GM08714 (cell line): Measurements from ENCODE around the gene CHRDL2.

Source experiments
- H3K4me3 ChIP-seq: fragments of 200-500 bp; sonication (Bioruptor generic); 2 replicates; pipeline ENCODE4 v1.5.1; 2014; ENCODE audit warnings: mild to moderate bottlenecking, low read length, inconsistent platforms
- ZNF274 ChIP-seq: IDR thresholded peaks from 2 replicates; pipeline ENCODE4 v1.6.1; 2012; ENCODE audit warnings: mild to moderate bottlenecking, low read depth, low read length

Gene CHRDL2

GRCh38 chr11:74691755-74692154 lies 39.5 kb downstream of the CHRDL2 start:
- no peak for TF ChIP-seq ZNF274
- H3K4me3 ChIP-seq = no peak overlapping the region

- H3K4me3 ChIP-seq = no peak overlapping the region
- TF ChIP-seq ZNF274 = no peak
Observed at GRCh38 chr11:74689666-74690065, 41.6 kb downstream of the CHRDL2 start.

DNA sequence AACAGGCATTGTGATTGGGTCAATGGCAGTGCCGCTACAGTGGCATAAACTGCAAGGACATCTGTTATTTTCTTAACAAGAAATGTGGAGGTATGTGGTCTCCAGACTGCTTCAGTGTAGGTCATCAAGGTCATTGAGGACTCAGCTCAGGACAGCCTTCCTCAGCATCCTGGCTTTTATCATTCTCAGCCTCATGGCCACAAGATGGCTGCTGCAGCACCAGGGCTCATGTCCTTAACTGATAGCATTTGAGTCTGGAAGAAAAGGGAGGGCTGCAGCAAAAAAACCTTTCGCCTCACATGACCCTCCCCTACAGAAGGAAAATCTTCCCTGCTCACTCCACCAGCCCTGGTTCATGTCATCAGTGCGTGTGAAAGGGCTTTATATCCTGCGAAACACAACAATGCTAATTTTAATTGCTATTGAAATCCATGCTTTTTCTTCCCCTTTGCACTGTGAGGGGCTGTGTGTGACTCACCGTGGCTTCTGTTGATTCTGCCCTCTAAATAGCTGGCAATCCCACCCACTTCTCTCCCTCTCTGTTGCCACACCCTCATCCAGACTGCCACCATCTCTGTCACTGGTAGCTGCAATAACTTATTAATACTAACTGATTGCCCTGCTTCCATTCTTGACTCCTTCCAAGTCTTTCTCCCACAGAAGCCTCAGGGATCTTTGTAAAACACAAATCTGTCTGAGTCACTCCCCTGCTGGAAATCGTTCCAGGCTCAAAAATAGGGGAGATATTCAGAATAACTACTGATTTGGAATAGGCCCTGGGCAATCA lies 43.8 kb downstream of the CHRDL2 start:
- TF ChIP-seq ZNF274 = no peak
- H3K4me3 ChIP-seq = no peak overlapping the region

GRCh38 chr11:74686792-74687191 lies 44.4 kb downstream of the CHRDL2 start:
- H3K4me3 ChIP-seq = no peak overlapping the region
- no peak for TF ChIP-seq ZNF274

GRCh38 chr11:74685905-74686304 lies 45.3 kb downstream of the CHRDL2 start:
- no peak for TF ChIP-seq ZNF274
- H3K4me3 ChIP-seq = no peak overlapping the region

DNA sequence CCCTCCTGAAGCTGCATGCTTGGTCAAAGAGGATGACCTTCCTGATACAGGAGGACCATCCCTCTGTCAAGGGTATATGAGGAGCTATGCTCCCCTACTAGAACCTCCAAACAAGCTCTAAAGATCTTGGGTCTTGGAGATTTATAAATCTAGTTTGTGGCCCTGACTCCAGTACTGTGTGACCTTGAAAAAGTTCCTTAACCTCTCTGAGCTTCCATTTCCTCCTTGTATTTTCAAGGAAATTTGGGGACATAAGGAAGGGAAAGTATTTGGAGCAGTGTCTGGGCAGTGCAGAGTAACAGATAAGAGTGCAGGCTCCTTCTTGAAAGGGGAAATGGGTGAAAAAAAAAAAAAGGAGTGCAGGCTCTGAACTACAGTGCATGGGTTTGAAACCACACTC lies 45.9 kb downstream of the CHRDL2 start:
- H3K4me3 ChIP-seq = no peak overlapping the region
- no peak for TF ChIP-seq ZNF274

GRCh38 chr11:74684661-74685060 lies 46.6 kb downstream of the CHRDL2 start:
- no peak for TF ChIP-seq ZNF274
- H3K4me3 ChIP-seq = no peak overlapping the region

GRCh38 chr11:74683941-74684481 lies 47.2 kb downstream of the CHRDL2 start:
- TF ChIP-seq ZNF274 = no peak
- H3K4me3 ChIP-seq = no peak overlapping the region

DNA sequence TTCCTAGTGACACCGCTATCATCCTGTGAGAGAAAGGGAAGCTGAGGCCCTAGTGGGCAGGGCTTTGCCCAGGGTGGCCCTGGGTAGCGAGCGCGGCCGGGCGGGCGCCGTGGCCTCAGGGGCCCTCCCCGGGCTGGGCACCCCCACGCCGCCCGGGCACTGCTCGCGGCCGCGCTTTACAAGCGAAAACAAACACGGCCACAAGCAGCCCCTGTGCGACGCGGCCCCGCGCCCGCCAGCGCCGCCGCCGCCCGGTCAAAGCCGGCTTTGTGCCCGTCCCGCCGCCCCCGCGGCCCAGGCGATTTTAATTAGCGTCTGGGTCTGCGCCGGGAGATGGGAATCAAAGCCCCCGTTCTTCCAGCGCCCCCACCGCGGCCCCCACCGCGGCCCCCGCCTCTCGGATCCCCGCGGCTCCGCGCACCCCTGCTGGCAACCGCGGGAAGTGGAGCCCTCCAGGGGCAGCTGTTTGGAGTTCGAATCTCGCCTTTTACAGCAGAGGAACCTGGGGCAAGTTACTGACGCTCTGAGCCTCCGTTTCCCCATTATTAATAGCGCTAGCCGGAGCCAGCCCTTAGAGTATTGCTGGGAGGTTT lies 47.9 kb downstream of the CHRDL2 start:
- no peak overlapping the region for H3K4me3 ChIP-seq
- TF ChIP-seq ZNF274 = no peak

DNA sequence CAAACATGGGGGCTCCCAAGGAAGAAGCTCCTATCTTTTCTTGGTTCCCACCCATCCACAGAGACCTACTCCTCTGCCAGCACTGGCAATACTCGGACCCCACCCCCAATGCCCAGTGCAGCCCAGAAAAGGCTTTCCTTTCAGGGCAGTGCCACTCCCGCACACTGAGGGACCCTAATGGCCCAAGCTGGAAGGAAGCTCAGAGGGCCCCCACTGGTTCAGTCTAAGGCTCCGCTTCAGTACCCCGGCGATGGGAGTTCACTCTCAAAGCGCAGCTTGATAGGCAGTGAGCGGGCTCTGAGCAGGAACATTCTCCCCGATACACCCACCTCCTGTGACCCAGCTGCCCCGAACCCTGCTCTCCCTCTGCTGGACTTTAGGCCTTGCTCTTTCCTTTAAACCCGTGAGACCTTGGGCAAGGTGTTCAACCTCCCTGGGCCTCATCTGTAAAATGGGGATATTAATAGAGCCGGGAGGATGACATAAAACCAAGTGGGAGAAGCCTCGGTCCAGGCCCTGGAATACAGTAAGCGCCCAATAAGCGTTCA lies 48.4 kb downstream of the CHRDL2 start:
- TF ChIP-seq ZNF274 = no peak
- no peak overlapping the region for H3K4me3 ChIP-seq

GRCh38 chr11:74681686-74682651 lies 49.3 kb downstream of the CHRDL2 start:
- H3K4me3 ChIP-seq = no peak overlapping the region
- no peak for TF ChIP-seq ZNF274

DNA sequence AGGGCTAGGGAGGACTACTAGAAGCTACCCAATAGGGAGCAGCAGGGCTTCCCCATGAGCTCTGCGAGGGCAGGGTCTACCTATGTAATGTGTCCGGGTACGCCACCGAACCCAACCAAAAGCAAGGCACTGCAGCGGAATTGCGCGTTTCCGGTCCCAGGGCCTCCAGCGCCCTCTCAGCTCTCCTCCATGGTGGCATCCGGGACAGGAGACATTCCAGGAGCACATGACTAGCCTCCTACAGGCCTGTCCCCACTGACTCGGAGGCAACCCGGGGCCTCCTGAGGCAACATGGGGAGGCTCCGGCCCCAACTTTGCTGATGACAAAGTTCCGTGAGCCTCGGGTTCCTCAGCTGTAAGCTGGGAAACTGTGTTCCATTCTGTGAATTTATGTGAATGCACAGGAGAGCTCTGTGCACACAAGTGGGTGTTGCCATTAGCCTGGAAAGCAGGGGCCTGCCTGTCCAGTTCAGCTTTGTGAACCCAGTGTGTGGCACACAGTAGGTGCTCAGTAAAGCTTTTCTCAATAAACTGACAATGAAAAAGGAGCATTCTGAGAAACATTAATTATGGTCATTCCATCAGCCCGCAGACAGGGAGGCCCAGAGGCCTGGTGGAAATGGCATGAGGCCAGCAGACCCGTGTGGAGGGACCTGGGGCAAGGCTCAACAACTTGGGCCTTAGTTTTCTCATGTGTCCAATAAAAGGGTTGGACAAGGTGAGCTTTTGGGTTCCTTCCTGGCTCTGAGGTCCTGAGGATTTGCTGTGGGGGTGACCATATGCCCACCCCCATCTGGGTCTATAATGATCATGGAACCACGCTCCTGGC lies 50.3 kb downstream of the CHRDL2 start:
- H3K4me3 ChIP-seq = no peak overlapping the region
- no peak for TF ChIP-seq ZNF274

DNA sequence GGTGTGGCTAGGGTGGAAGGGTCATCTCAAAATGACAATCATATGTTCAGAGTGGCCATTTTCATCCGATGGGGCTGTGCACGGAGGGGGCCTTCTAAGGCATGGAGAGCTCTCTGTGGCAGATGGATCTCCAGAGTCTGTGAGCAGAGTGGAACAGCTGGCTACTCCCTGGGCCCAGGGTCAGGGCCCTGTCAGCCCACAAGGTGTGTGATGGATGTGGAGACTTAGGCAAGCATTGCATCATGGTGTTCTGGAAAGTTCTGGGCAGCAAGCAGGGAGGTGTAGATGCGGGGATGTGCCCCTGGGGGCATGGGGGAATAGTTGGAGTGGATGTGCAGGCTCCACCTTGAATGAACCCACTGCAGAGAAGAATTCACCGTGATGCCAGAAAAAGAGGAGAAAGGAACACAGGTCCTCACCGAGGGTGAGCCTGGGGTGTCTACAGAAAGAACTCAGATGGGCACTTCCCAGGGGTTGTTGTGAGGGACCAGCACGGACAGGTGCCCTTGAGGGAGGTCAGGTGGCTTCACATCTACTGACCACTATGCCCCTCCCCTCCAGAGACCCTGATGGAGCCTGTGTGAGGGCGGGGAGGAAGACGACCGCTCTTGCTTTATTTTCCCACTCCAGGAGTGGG lies 51.1 kb downstream of the CHRDL2 start:
- no peak overlapping the region for H3K4me3 ChIP-seq
- no peak for TF ChIP-seq ZNF274
